ENCODE data around the gene LYRM4.
A peak's percentile ranks its signal among the peaks of the same experiment; 100 is the strongest.

GRCh38 chr6:5119090-5119951 lies 141.4 kb downstream of the LYRM4 start:
- no peak for TF ChIP-seq CTCF (IDR thresholded peaks at IDR 0.05)
- TF ChIP-seq POLR2A (IDR thresholded peaks at IDR 0.05): peak; percentile 51

Measured in right lobe of liver (tissue), 4 donors.